Osteoblast (primary cell): ENCODE results near the gene TIMP2. TPM values are rescaled to one million over a fixed set of nuclear protein-coding genes. Genes with fewer than 3 reads are reported as not detected.

Experiments used
- DNase-seq: peaks from one replicate; pipeline ENCODE4 v3.0.0; 2011; ENCODE audit warnings: low spot score, mixed read lengths; ENCODE audit not compliant: insufficient read length; ENCODE audit errors: missing footprints
- H2AFZ ChIP-seq: 2 replicates; pipeline ENCODE4 v1.6.0; 2011; ENCODE audit warnings: mild to moderate bottlenecking, low read length
- H3K27ac ChIP-seq: 2 replicates; pipeline ENCODE4 v1.5.1; 2011; ENCODE audit warnings: mild to moderate bottlenecking, low read depth, low read length, moderate library complexity
- H3K27me3 ChIP-seq: 2 replicates; pipeline ENCODE4 v1.6.0; 2012; ENCODE audit warnings: mild to moderate bottlenecking, control low read depth, inconsistent platforms, low read length, moderate library complexity; ENCODE audit not compliant: insufficient read depth
- H3K36me3 ChIP-seq: 2 replicates; pipeline ENCODE4 v1.5.1; 2011; ENCODE audit warnings: mild to moderate bottlenecking, low read length, control low read depth, moderate library complexity; ENCODE audit not compliant: insufficient read depth
- H3K4me1 ChIP-seq: 2 replicates; pipeline ENCODE4 v1.5.1; 2011; ENCODE audit warnings: mild to moderate bottlenecking, low read length, control low read depth, moderate library complexity; ENCODE audit not compliant: insufficient read depth
- H3K4me2 ChIP-seq: 2 replicates; pipeline ENCODE4 v1.6.0; 2011; ENCODE audit warnings: mild to moderate bottlenecking, low read length; ENCODE audit not compliant: insufficient read depth
- H3K4me3 ChIP-seq: fragments of 200-600 bp; sonication (generic); 3 replicates; pipeline ENCODE4 v1.5.1; 2012; ENCODE audit warnings: mild to moderate bottlenecking, low read length, inconsistent platforms; ENCODE audit not compliant: insufficient read depth
- H3K79me2 ChIP-seq: 2 replicates; pipeline ENCODE4 v1.6.0; 2012; ENCODE audit warnings: mild to moderate bottlenecking, low read length, control low read depth, inconsistent platforms; ENCODE audit not compliant: insufficient read depth
- H3K9me3 ChIP-seq: 2 replicates; pipeline ENCODE4 v1.5.1; 2011; ENCODE audit warnings: low read depth, low read length, control low read depth
- H4K20me1 ChIP-seq: 2 replicates; pipeline ENCODE4 v1.6.0; 2012; ENCODE audit warnings: mild to moderate bottlenecking, low read length, control low read depth; ENCODE audit not compliant: insufficient read depth
- total RNA-seq: library from RNA; depleted of rRNA; stranded (reverse); fragments of >200 nt; gene quantifications from 2 replicates; pipeline ENCODE4 v1.2.3, GENCODE V29; 2012
- TF ChIP-seq, protein P1 (sequence below): IDR thresholded peaks from 2 replicates; pipeline ENCODE4 v1.5.1; 2011; ENCODE audit warnings: mild to moderate bottlenecking, low read depth, low read length, moderate library complexity; ENCODE audit errors: extremely low read depth

Gene TIMP2
- total RNA-seq, 1 donor: 164 TPM

DNA sequence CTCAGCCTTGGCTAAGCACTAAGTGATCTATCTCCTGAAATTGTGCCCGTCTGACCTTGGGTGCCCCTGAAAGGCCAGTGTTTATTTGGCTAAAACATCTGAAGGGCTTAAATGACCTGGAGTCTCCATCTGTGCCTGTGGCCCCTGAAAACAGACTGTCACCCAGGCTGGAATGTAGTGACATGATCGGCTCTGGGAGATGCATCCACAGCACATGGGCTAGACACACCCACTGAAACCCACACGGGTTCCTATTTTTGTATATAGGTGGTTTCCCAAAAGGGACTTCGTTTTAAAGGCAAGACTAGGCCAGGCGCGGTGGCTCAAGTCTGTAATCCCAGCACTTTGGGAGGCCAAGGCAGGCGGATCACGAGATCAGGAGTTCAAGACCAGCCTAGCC, 35.7 kb downstream of the TIMP2 start:
- Histone ChIP-seq H2AFZ (no peak overlapping the region), H3K4me2 (no peak overlapping the region), H3K79me2 (peaks cover 98% of the 10 kb centered on the region), H3K27me3 (no peaks in the 10 kb centered on the region), H3K27ac (no peak overlapping the region), H3K4me1 (peaks cover 7% of the 10 kb centered on the region), H3K9me3 (no peaks in the 10 kb centered on the region), H3K4me3 (no peak overlapping the region), H4K20me1 (peaks cover 58% of the 10 kb centered on the region), H3K36me3 (peaks cover 31% of the 10 kb centered on the region)
- TF ChIP-seq, protein P1, sequence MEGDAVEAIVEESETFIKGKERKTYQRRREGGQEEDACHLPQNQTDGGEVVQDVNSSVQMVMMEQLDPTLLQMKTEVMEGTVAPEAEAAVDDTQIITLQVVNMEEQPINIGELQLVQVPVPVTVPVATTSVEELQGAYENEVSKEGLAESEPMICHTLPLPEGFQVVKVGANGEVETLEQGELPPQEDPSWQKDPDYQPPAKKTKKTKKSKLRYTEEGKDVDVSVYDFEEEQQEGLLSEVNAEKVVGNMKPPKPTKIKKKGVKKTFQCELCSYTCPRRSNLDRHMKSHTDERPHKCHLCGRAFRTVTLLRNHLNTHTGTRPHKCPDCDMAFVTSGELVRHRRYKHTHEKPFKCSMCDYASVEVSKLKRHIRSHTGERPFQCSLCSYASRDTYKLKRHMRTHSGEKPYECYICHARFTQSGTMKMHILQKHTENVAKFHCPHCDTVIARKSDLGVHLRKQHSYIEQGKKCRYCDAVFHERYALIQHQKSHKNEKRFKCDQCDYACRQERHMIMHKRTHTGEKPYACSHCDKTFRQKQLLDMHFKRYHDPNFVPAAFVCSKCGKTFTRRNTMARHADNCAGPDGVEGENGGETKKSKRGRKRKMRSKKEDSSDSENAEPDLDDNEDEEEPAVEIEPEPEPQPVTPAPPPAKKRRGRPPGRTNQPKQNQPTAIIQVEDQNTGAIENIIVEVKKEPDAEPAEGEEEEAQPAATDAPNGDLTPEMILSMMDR: no peak
- no peak for DNase-seq

DNA sequence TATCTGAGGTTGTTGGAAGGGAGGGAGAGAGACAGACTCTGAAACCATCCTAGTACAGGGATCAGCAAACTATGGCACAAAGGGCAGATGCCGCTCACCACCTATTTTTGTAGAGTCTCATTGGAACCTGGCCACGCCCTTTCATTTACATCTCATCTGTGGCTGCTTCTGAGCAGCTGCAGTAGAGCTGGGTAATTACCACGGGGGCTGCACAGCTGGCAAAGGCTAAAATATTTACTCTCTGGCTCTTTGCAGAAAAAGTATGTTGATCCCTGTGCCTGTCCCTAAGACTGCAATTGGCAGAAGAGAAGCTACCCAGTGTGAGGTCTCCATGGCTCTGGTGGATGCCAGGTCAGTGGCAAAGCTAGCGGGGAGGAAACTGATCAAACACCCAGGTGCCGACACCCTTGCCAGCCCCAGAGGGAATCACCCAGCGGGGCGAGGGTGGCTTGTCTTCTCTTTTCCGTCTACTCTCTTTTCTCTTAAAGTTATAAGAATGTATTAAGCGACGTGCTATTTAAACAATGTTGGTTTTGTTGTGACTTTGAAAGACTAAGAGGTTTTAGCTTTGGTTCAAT, 36.2 kb downstream of the TIMP2 start:
- TF ChIP-seq, protein P1: no peak
- H4K20me1 ChIP-seq: peaks cover 56% of the 10 kb centered on the region
- no peak overlapping the region for H3K4me3 ChIP-seq
- H2AFZ ChIP-seq: no peak overlapping the region
- DNase-seq: peak; percentile 46
- no peak overlapping the region for H3K27ac ChIP-seq
- H3K79me2 ChIP-seq: peaks cover 98% of the 10 kb centered on the region
- no peaks in the 10 kb centered on the region for H3K27me3 ChIP-seq
- H3K9me3 ChIP-seq: no peaks in the 10 kb centered on the region
- no peak overlapping the region for H3K4me2 ChIP-seq
- peaks cover 31% of the 10 kb centered on the region for H3K36me3 ChIP-seq
- H3K4me1 ChIP-seq: peaks cover 12% of the 10 kb centered on the region

DNA sequence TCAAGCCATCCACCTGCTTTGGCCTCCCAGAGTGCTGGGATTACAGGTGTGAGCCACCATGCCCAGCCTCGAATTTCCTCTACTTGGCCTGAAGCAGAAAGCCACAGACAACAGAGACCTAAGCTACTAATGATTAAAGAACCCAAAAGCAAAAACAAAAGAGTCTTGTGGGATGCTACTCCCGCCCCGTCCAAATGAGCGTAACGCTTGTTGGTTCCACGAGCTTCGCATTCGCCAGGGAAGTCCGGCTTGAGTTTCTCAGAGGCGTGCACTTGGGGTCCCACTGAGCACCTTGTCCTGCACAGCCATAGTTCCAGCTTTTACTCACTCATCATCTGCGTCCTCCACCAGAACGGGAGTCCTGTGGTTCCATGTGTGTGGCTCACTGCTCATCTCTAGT, 38.2 kb downstream of the TIMP2 start:
- no peak for DNase-seq
- H3K79me2 ChIP-seq: peaks cover 96% of the 10 kb centered on the region
- peaks cover 22% of the 10 kb centered on the region for H3K36me3 ChIP-seq
- TF ChIP-seq, protein P1: no peak
- no peak overlapping the region for H3K27ac ChIP-seq
- no peak overlapping the region for H3K4me2 ChIP-seq
- H3K4me3 ChIP-seq: no peak overlapping the region
- no peaks in the 10 kb centered on the region for H3K9me3 ChIP-seq
- H3K4me1 ChIP-seq: peaks cover 27% of the 10 kb centered on the region
- no peak overlapping the region for H2AFZ ChIP-seq
- H3K27me3 ChIP-seq: no peaks in the 10 kb centered on the region
- peaks cover 35% of the 10 kb centered on the region for H4K20me1 ChIP-seq

DNA sequence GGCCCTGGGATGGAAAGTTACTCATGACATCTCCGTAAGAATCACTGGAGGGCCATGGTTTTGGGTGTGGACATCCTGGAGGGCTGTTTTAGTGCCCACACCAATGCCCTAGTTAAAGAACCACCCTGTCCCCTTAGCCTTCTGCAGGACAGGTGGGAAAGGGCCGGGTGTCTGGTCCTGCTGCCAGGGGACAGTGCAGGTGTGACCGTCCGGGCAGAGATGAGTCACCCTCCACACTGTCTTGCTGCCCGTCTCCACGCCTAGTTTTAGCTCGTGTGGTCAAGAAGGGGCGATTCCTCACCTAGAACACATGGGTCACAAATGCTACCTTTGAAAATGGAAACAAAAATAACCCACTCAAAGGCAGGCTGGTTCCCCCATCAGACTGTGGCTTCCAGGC, 39.2 kb downstream of the TIMP2 start:
- no peaks in the 10 kb centered on the region for H3K27me3 ChIP-seq
- H3K9me3 ChIP-seq: no peaks in the 10 kb centered on the region
- H4K20me1 ChIP-seq: peaks cover 25% of the 10 kb centered on the region
- TF ChIP-seq, protein P1: no peak
- peaks cover 94% of the 10 kb centered on the region for H3K79me2 ChIP-seq
- H3K4me3 ChIP-seq: no peak overlapping the region
- peak; percentile 46 for DNase-seq
- no peak overlapping the region for H3K4me2 ChIP-seq
- H3K27ac ChIP-seq: peak overlapping the region; percentile 2
- H2AFZ ChIP-seq: no peak overlapping the region
- H3K36me3 ChIP-seq: peaks cover 16% of the 10 kb centered on the region
- peaks cover 27% of the 10 kb centered on the region for H3K4me1 ChIP-seq
